ENCODE measurements around the gene SLC1A4. TPM values are rescaled to one million over a fixed set of nuclear protein-coding genes. Genes with fewer than 3 reads are reported as not detected.

SLC1A4 gene
- total RNA-seq, 1 donor from 2014 or later = 41.4 TPM

DNA sequence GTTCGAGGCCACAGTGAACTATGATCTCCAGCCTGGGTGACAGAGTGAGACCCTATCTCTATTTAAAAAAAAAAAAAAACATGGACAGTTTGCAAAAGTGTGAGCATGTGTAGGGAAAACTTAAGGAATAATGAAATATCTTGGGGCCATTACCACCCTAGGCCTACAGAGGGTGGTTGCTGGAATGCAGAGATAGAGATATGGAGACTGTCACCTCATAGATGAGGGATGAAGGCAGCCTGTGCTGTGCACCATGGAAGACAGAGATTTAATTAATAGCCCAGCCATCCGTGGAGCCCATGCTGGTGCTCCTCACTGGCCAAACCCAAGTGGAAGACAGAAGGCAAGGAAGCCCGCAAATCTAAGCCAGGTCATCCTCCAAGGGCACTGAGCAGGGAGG lies 50.4 kb downstream of the SLC1A4 start:
- H3K27ac Mint-ChIP-seq (ENCODE audit: unreplicated experiment) = no peak overlapping the region
- peaks cover 40% of the 10 kb centered on the region for H3K4me1 Mint-ChIP-seq (ENCODE audit: unreplicated experiment)
- no peak overlapping the region for H3K4me3 Mint-ChIP-seq (ENCODE audit: unreplicated experiment)
- DNase-seq (ENCODE audit: low spot score) = no peak
- peaks cover 7% of the 10 kb centered on the region for H3K36me3 Mint-ChIP-seq (ENCODE audit: low read depth, unreplicated experiment)
- peaks cover 7% of the 10 kb centered on the region for H3K27me3 Mint-ChIP-seq (ENCODE audit: unreplicated experiment)
- peaks cover 6% of the 10 kb centered on the region for H3K9me3 Mint-ChIP-seq (ENCODE audit: unreplicated experiment)
- no peak for TF ChIP-seq CTCF (IDR thresholded peaks at IDR 0.05; ENCODE audit: unreplicated experiment)

DNA sequence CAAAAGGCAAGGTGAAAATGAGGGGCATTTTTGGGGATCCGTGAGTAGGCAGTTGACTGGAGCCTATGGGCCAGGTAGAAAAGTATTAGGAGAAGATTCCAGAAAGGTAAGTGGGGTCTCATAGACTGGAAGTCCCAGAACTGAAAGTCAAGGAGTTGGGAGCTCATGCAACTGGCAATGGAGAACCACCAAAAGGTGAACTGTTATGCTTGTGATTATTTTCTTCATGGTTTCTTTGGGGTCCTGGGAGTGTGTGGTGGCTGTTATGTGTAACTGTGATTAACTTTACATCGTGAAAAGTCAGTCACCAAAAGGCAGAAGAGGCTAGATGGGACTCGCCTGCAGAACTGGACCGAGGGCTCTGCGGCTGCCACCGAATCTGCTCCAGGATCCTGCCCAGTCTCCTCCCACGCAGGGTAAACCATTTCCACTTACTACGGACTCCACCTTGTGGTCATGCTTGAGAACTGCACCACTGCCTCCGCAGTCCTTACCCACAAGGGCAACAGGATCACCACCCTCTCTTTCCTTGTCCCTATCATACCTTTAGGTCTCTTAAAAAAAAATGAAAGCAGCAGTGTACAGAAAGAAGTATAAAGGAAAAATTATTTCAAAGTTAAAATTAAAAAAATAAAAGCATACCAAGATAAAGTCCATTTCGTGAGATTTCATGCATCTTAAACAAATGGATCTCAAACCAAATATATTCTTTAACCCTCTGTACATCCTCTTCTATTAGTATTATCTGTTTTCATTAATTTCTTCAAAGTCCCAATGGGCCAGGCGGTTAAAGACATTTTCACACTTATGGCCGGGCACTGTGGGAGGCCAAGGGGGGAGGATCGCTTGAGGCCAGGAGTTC lies 51.4 kb downstream of the SLC1A4 start:
- H3K27ac Mint-ChIP-seq (ENCODE audit: unreplicated experiment) = no peak overlapping the region
- DNase-seq (ENCODE audit: low spot score) = peak; percentile 79
- no peak overlapping the region for H3K4me3 Mint-ChIP-seq (ENCODE audit: unreplicated experiment)
- H3K4me1 Mint-ChIP-seq (ENCODE audit: unreplicated experiment) = peaks cover 37% of the 10 kb centered on the region
- peaks cover 6% of the 10 kb centered on the region for H3K9me3 Mint-ChIP-seq (ENCODE audit: unreplicated experiment)
- H3K27me3 Mint-ChIP-seq (ENCODE audit: unreplicated experiment) = peaks cover 6% of the 10 kb centered on the region
- peak; percentile 91 for TF ChIP-seq CTCF (IDR thresholded peaks at IDR 0.05; ENCODE audit: unreplicated experiment)
- H3K36me3 Mint-ChIP-seq (ENCODE audit: low read depth, unreplicated experiment) = peaks cover 12% of the 10 kb centered on the region

DNA sequence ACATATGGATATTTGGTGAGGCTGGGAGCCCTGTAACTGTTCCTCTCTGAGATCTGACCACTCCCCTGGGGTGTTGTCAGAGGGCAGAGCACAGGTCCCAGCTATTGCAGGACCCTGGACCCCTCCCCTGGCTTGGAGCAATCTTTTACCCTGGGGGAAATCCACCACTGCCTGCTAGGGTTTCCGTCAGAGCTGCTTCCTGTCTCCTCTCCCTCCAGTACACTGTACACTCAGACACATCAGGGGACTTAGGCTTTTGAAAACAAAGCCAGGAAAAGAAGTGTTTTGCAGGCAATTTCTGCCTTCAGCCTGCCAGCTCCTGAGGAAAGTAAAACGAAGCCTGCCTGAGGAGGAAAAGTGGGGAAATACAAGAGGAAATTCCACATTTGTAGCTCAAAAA lies 53.8 kb downstream of the SLC1A4 start:
- H3K27me3 Mint-ChIP-seq (ENCODE audit: unreplicated experiment) = peaks cover 6% of the 10 kb centered on the region

GRCh38 chr2:65044097-65044735 lies 55.0 kb downstream of the SLC1A4 start:
- no peak for DNase-seq (ENCODE audit: low spot score)
- Mint-ChIP-seq H3K9me3 (ENCODE audit: unreplicated experiment) (peaks cover 6% of the 10 kb centered on the region), H3K4me3 (ENCODE audit: unreplicated experiment) (peak overlapping the region; percentile 77), H3K27ac (ENCODE audit: unreplicated experiment) (peak overlapping the region; percentile 80), H3K4me1 (ENCODE audit: unreplicated experiment) (peaks cover 32% of the 10 kb centered on the region), H3K27me3 (ENCODE audit: unreplicated experiment) (peaks cover 5% of the 10 kb centered on the region), H3K36me3 (ENCODE audit: low read depth, unreplicated experiment) (peaks cover 25% of the 10 kb centered on the region)
- no peak for TF ChIP-seq CTCF (IDR thresholded peaks at IDR 0.05; ENCODE audit: unreplicated experiment)

More for the DNA sequence above, 53.8 kb downstream of the SLC1A4 start:
- peak; percentile 28 for DNase-seq (ENCODE audit: low spot score)
- peaks cover 32% of the 10 kb centered on the region for H3K4me1 Mint-ChIP-seq (ENCODE audit: unreplicated experiment)
- no peak for TF ChIP-seq CTCF (IDR thresholded peaks at IDR 0.05; ENCODE audit: unreplicated experiment)
- H3K9me3 Mint-ChIP-seq (ENCODE audit: unreplicated experiment) = peaks cover 6% of the 10 kb centered on the region
- H3K27ac Mint-ChIP-seq (ENCODE audit: unreplicated experiment) = peak overlapping the region; percentile 90
- peaks cover 20% of the 10 kb centered on the region for H3K36me3 Mint-ChIP-seq (ENCODE audit: low read depth, unreplicated experiment)
- H3K4me3 Mint-ChIP-seq (ENCODE audit: unreplicated experiment) = no peak overlapping the region

- peaks cover 3% of the 10 kb centered on the region for H3K27me3 Mint-ChIP-seq (ENCODE audit: unreplicated experiment)
- DNase-seq (ENCODE audit: low spot score) = no peak
- peaks cover 6% of the 10 kb centered on the region for H3K9me3 Mint-ChIP-seq (ENCODE audit: unreplicated experiment)
- H3K27ac Mint-ChIP-seq (ENCODE audit: unreplicated experiment) = no peak overlapping the region
- H3K4me3 Mint-ChIP-seq (ENCODE audit: unreplicated experiment) = no peak overlapping the region
- H3K4me1 Mint-ChIP-seq (ENCODE audit: unreplicated experiment) = peaks cover 27% of the 10 kb centered on the region
- peaks cover 25% of the 10 kb centered on the region for H3K36me3 Mint-ChIP-seq (ENCODE audit: low read depth, unreplicated experiment)
- no peak for TF ChIP-seq CTCF (IDR thresholded peaks at IDR 0.05; ENCODE audit: unreplicated experiment)
Observed at GRCh38 chr2:65045651-65046050, 56.5 kb downstream of the SLC1A4 start.
